Subcutaneous adipose tissue (tissue), 4 donors: ENCODE data around the gene CCT6A. TPM values are rescaled to one million over a fixed set of nuclear protein-coding genes. Genes with fewer than 3 reads are reported as not detected.

Experiments
- total RNA-seq, 4 donors: library from RNA; depleted of rRNA; stranded (reverse); fragments of >200 nt; gene quantifications; one replicate each; pipeline ENCODE4 v1.1.0, GENCODE V29; 2016
- TF ChIP-seq, protein P1 (sequence below): fragments of 450-650 bp; IDR thresholded peaks from one replicate; pipeline ENCODE4 v1.5.1; 2016; ENCODE audit warnings: low read depth, mild to moderate bottlenecking, control low read depth, antibody characterized with exemption, moderate library complexity

Gene CCT6A, protein sequence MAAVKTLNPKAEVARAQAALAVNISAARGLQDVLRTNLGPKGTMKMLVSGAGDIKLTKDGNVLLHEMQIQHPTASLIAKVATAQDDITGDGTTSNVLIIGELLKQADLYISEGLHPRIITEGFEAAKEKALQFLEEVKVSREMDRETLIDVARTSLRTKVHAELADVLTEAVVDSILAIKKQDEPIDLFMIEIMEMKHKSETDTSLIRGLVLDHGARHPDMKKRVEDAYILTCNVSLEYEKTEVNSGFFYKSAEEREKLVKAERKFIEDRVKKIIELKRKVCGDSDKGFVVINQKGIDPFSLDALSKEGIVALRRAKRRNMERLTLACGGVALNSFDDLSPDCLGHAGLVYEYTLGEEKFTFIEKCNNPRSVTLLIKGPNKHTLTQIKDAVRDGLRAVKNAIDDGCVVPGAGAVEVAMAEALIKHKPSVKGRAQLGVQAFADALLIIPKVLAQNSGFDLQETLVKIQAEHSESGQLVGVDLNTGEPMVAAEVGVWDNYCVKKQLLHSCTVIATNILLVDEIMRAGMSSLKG
- total RNA-seq, result 100 to 1,000 TPM in 1 of 4 donors, 10 to 100 TPM in 3; 75.1 to 133 (median 89.5) TPM

DNA sequence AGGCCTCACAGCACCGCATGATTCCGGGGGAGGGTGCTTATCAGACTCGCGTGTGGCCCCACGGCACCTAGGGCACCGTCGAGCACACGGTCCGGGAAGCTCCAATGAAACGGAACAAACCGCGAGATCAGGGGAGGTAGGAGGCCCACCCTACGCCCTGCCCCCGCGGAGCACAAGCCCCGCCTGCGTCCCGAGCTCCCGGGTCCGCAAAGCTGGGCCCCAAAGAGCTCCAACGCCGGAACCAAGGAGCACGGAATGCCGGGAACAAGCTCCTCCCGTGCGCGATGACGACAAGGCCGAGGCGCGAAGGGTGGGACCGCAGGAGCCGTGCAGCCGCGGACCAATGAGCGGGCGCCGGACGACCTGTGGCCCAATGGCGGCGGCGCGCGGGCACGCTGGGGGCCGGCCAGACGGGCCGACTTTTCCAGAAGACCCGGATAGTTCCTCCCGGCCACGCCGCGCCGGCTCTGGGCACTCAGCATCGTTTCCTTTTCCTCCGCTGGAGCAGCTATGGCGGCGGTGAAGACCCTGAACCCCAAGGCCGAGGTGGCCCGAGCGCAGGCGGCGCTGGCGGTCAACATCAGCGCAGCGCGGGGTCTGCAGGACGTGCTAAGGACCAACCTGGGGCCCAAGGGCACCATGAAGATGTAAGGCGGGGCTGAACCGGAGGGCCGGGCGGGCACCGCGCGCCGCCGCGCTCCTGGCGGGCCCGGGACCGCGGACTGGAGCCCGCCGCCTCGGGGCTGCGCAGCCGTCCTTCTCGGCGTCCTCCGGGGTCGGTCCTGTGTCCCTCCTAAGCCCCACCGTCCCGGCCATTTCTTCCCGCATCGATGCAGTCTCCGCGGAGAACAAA, at the start of gene CCT6A, which contains the start of gene PSPH:
Gene CCT6A (plus strand): TSS at position 427 of the 853 bp plus-strand sequence. CDS start 84 bp downstream, at position 511.
Gene PSPH (minus strand): TSS at position 106 of the 853 bp plus-strand sequence. CDS start 30,232 bp downstream, outside the sequence.
- TF ChIP-seq, protein P1, sequence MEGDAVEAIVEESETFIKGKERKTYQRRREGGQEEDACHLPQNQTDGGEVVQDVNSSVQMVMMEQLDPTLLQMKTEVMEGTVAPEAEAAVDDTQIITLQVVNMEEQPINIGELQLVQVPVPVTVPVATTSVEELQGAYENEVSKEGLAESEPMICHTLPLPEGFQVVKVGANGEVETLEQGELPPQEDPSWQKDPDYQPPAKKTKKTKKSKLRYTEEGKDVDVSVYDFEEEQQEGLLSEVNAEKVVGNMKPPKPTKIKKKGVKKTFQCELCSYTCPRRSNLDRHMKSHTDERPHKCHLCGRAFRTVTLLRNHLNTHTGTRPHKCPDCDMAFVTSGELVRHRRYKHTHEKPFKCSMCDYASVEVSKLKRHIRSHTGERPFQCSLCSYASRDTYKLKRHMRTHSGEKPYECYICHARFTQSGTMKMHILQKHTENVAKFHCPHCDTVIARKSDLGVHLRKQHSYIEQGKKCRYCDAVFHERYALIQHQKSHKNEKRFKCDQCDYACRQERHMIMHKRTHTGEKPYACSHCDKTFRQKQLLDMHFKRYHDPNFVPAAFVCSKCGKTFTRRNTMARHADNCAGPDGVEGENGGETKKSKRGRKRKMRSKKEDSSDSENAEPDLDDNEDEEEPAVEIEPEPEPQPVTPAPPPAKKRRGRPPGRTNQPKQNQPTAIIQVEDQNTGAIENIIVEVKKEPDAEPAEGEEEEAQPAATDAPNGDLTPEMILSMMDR, result no peak

DNA sequence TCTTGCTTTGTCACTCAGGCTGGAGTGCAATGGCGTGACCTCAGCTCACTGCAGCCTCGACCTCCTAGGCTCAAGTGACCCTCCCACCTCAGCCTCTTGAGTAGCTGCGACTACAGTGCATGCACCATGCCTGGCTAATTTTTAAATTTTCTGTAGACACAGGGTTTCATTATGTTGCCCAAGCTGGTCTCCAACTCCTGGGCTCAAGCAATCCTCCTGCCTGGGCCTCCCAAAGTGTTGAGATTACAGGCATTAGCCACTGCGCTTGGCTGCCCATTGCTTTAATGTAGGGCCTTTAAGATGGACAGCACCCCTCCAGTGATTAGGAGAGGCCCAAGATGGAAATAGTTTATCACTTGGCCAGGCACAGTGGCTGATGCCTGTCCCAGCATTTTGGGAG, 47.8 kb upstream of the CCT6A start:
- TF ChIP-seq, protein P1, result no peak

DNA sequence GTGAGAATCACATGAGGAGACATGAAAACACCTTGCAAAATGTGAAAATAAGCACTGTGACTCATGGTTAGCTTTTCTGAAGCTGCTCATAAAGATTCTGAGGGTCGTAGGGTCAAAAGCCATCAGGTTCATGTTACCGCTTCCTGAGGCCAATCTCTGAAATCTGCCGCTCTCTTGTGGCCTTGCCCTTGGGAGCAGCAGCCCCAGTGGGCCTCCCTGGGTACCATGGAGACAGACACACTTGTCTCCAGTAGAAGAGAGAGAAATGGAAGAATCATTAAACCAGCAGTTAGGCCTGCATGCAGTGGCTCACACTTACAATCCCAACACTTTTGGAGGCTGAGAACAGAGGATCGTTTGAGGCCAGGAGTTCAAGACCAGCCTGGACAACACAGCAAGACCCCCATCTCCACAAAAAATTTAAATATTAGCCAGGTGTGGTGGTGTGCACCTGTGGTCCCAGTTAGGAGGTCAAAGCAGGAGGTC, 44.4 kb upstream of the CCT6A start:
- TF ChIP-seq, protein P1, result no peak

DNA sequence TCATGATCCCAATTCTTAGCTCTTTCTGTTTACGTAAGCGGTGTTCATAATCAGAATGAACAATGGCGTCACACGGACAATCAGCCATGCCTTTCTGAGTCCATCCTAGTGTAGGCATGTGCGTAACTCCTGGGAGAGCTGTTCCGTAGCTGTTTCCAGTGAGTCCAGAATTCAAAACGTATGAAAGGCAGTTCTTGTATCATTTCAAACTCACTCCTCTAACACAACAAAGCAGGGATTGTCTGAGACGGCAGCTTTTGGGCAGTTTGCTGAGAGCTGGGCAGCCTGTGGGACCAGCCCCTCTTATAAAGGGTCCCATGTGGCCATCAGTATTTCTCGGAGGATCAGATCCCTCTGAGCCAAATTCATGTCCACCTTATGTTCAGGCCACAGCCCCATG, 43.7 kb upstream of the CCT6A start:
- TF ChIP-seq, protein P1, result no peak

DNA sequence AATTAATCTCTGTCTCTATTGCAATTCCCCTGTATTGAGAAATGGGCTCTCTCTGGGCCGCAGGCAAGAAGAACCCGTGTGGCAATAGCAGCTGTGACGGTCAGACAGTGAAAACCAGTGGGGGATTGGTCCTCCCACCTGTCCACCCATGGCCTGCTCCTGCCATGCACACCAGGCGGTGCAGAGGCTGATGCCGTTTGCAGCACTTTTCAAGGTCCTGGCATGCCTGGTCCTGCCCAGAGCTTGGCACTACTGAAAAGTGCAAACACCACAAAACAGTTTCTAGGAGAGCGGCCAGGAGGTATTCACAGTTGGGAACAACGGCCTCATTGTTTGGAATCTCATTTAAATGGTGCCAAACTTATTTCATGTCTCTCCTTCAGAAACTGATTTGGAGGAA, 41.9 kb upstream of the CCT6A start:
- TF ChIP-seq, protein P1, result no peak

DNA sequence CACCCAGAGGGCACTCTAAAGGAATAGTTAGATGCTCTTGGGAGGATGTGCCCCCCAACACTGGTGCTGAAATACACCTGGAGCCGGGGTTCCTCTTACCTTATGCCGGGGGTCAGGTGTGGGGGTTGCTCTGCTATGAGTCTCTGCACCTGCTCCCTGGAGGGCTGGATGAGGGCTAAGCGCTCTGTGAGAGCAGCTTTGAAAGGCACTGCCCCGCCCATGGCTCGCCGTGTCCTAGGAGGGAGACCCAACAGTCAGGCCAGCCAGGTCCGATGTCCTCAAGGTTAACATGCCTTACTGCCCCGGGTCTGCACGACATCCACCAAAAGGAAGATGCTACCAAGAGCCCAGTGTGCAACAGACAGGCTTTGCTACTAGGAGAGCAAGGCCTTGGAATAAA, 32.1 kb upstream of the CCT6A start:
- TF ChIP-seq, protein P1, result no peak

DNA sequence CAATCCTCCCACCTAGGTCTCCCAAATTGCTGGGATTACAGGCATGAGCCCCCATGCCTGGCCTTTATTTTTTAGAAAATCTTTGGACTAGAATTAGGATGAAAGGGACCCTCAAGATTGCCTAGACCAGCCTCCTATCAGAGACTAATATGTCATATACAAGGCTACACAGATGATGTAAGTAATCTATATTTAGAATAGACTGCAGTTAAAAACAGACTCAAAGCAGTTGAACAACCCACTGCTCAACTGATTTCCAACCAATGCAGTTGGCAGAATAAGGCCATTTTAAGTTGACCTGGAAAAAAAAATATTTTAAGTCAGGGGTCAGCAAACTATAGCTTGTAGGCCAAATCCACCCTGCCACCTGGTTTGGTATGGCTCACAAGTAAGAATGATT, 28.1 kb upstream of the CCT6A start:
- TF ChIP-seq, protein P1, result no peak
